Endothelial cell of umbilical vein (primary cell): ENCODE results near the gene PLD4. TPM values are rescaled to one million over a fixed set of nuclear protein-coding genes. Genes with fewer than 3 reads are reported as not detected.

Source experiments
- BruUV-seq: library from RNA; stranded (reverse); fragments of 400-500 nt; replicated peaks from 2 replicates; lab custom pipeline; 2021; lab: Mats Ljungman, UMichigan
- CTCF ChIA-PET: fragments of 300-600, 350-600 bp; sonication (Branson Sonifier 250); formaldehyde crosslinking; loops from one replicate; lab custom pipeline; 2021; ENCODE audit warnings: antibody characterized with exemption, inconsistent platforms; lab: Charles Lee
- POLR2A ChIA-PET: fragments of 300-600, 350-600 bp; sonication (Branson Sonifier 250); formaldehyde crosslinking; loops from one replicate; lab custom pipeline; 2021; ENCODE audit warnings: antibody characterized with exemption, inconsistent platforms; lab: Charles Lee
- DNase-seq: peaks from one replicate; pipeline ENCODE4 v3.0.0-alpha.2; 2011; ENCODE audit warnings: low read depth, low spot score
- FAIRE-seq: peaks from 2 replicates; lab custom pipeline; 2011; peaks lifted over from hg19 to GRCh38; lab: Jason Lieb, UNC
- H2AFZ ChIP-seq: 2 replicates; pipeline ENCODE4 v1.6.0; 2012; ENCODE audit warnings: low read depth, low read length, control low read depth, inconsistent platforms
- H3K27ac ChIP-seq: 2 replicates; pipeline ENCODE4 v1.5.1; 2011; ENCODE audit warnings: low read depth, mild to moderate bottlenecking, control low read depth, low read length, moderate library complexity; ENCODE audit not compliant: insufficient read depth
- H3K27me3 ChIP-seq, 2 experiments: 2 replicates each; pipeline versions ENCODE4 v1.6.0 to v1.6.1; 2011; ENCODE audit warnings: low read length in 2 of 2, mixed read lengths in 1 of 2; ENCODE audit not compliant: control insufficient read depth in 2 of 2, insufficient read depth in 2 of 2
- H3K36me3 ChIP-seq, 2 experiments: 2 replicates in 1 of 2; 3 replicates in 1 of 2; pipeline ENCODE4 v1.5.1; 2011; ENCODE audit warnings: low read length in 2 of 2, mild to moderate bottlenecking in 1 of 2, moderate library complexity in 1 of 2; ENCODE audit not compliant: control insufficient read depth in 2 of 2, insufficient read depth in 2 of 2; ENCODE audit errors: extremely low read depth in 1 of 2
- H3K4me1 ChIP-seq: 3 replicates; pipeline ENCODE4 v1.5.1; 2011; ENCODE audit warnings: mild to moderate bottlenecking, low read length; ENCODE audit not compliant: control insufficient read depth, insufficient read depth; ENCODE audit errors: extremely low read depth
- H3K4me2 ChIP-seq: 2 replicates; pipeline ENCODE4 v1.6.1; 2011; ENCODE audit warnings: low read length, control low read depth, mixed read lengths; ENCODE audit not compliant: insufficient read depth
- H3K4me3 ChIP-seq, 3 experiments: fragments of 200-600 bp in 1 of 3; sonication (generic), shearing (Covaris generic) in 1 of 3; replicated peaks in 1 of 3; 2 replicates each; pipeline ENCODE4 v1.5.1; 2011 to 2016; ENCODE audit warnings: control low read depth in 3 of 3, low read length in 3 of 3, mild to moderate bottlenecking in 2 of 3, inconsistent platforms in 1 of 3, low read depth in 1 of 3, moderate library complexity in 1 of 3; ENCODE audit not compliant: insufficient read depth in 1 of 3
- H3K79me2 ChIP-seq: 2 replicates; pipeline ENCODE4 v1.6.0; 2012; ENCODE audit warnings: low read length, inconsistent platforms; ENCODE audit not compliant: control insufficient read depth, insufficient read depth
- H3K9ac ChIP-seq: replicated peaks from 2 replicates; pipeline ENCODE3; 2011; ENCODE audit warnings: low read length, control low read depth; ENCODE audit not compliant: insufficient read depth; ENCODE audit errors: extremely low read depth
- H3K9me1 ChIP-seq: replicated peaks from 3 replicates; pipeline ENCODE4 v1.6.0; 2011; ENCODE audit warnings: mild to moderate bottlenecking, low read length; ENCODE audit not compliant: control insufficient read depth, insufficient read depth; ENCODE audit errors: extremely low read depth
- H3K9me3 ChIP-seq: replicated peaks from 2 replicates; pipeline ENCODE4 v1.5.1; 2012; ENCODE audit warnings: low read length, inconsistent platforms; ENCODE audit not compliant: control insufficient read depth, insufficient read depth
- H4K20me1 ChIP-seq: replicated peaks from 2 replicates; pipeline ENCODE3; 2011; ENCODE audit warnings: mild to moderate bottlenecking, low read length; ENCODE audit not compliant: control insufficient read depth, insufficient read depth; ENCODE audit errors: extremely low read depth
- EZH2 ChIP-seq: IDR thresholded peaks from 2 replicates; pipeline ENCODE4 v1.6.1; 2012; ENCODE audit warnings: borderline replicate concordance, low read depth, mild to moderate bottlenecking, moderate library complexity, low read length, inconsistent platforms; ENCODE audit not compliant: severe bottlenecking
- FOS ChIP-seq: IDR thresholded peaks from 2 replicates; pipeline ENCODE4 v1.6.1; 2011; ENCODE audit warnings: mild to moderate bottlenecking, low read length, moderate library complexity, borderline replicate concordance; ENCODE audit not compliant: insufficient read depth
- GATA2 ChIP-seq: IDR thresholded peaks from 2 replicates; pipeline ENCODE4 v1.7.0; 2011; ENCODE audit warnings: low read depth, mild to moderate bottlenecking, moderate library complexity, mixed read lengths, low read length; ENCODE audit not compliant: insufficient read length, insufficient read depth
- JUN ChIP-seq: IDR thresholded peaks from 2 replicates; pipeline ENCODE4 v1.6.1; 2011; ENCODE audit warnings: borderline replicate concordance, low read depth; ENCODE audit not compliant: insufficient read length, insufficient read depth
- MYC ChIP-seq: IDR thresholded peaks from one replicate; pipeline ENCODE4 v1.6.1; 2011; ENCODE audit warnings: mild to moderate bottlenecking, low read depth, low read length
- POLR2AphosphoS5 ChIP-seq: IDR thresholded peaks from 2 replicates; pipeline ENCODE4 v1.6.1; 2012; ENCODE audit warnings: low read depth, mild to moderate bottlenecking, control low read depth, low read length, moderate library complexity; ENCODE audit not compliant: insufficient read depth
- dilution Hi-C: fragments of 300-500 bp; cut with MboI; formaldehyde crosslinking; loops from one replicate; pipeline ENCODE4 v1.15.0; 2019; ENCODE audit warnings: low sequenced_read_pairs; ENCODE audit not compliant: extremely low pct_ligation_motif_present
- intact Hi-C: fragments of 100-400 bp; cut with micrococcal nuclease; formaldehyde crosslinking; loops from one replicate; pipeline ENCODE4 v1.10.0; 2022
- polyA plus RNA-seq, 4 experiments: library from polyadenylated mRNA; depleted of rRNA in 3 of 4; stranded (reverse) in 3 of 4; unstranded in 1 of 4; fragments of >200 nt; gene quantifications; 2 replicates each; pipeline versions ENCODE4 v1.2.1 to v1.2.3, GENCODE V29; 2011 to 2012; ENCODE audit warnings: missing spikeins in 1 of 4
- total RNA-seq: library from RNA; stranded (reverse); gene quantifications from 2 replicates; pipeline ENCODE4 v1.2.3, GENCODE V29; 2021
- TF ChIP-seq, protein P1 (sequence below): IDR thresholded peaks from 2 replicates; pipeline ENCODE4 v1.6.1; 2011; ENCODE audit not compliant: insufficient read depth, insufficient read length
- TF ChIP-seq, protein P2 (sequence below), 2 donors: IDR thresholded peaks; 1 replicate in 1 of 2; 2 replicates in 1 of 2; pipeline ENCODE4 v1.5.1; 2011; ENCODE audit warnings: low read length in 2 of 2, mild to moderate bottlenecking in 2 of 2, moderate library complexity in 2 of 2, control low read depth in 1 of 2, inconsistent platforms in 1 of 2, low read depth in 1 of 2; ENCODE audit not compliant: insufficient read depth in 1 of 2; ENCODE audit errors: extremely low read depth in 1 of 2

The PLD4 gene
- total and polyA plus RNA-seq, 2 donors (not counting 3 experiments of a cell fraction or from before 2014, with no cell fraction given), result 0.01 to 0.11 TPM

DNA sequence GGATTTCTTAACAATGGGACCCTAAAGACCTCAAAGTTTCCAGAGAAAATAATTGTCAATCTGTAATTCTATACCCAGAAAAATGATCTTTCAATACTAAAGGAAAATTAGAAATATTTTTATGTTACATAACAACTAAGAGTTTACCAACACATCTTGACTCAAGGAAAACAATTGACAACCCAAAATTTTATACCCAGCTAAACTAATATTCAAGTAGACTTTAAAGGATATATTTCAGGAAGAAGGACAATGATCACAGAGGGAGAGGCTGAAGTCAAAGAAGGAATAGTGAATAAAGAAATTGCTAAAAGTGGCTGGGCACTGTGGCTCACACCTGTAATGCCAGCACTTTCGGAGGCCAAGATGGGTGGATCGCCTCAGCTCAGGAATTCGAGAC lies 12.6 kb upstream of the PLD4 start:
- H4K20me1 ChIP-seq, result no peaks in the 10 kb centered on the region
- no peak overlapping the region for H2AFZ ChIP-seq
- POLR2A ChIA-PET, result no interaction called here
- H3K4me1 ChIP-seq, result no peaks in the 10 kb centered on the region
- H3K27ac ChIP-seq, result no peak overlapping the region
- dilution Hi-C loops (no loop called here), intact Hi-C loops (no loop called here)
- BruUV-seq, result no TSS peak
- CTCF ChIA-PET, result no interaction called here
- no peak for TF ChIP-seq EZH2
- TF ChIP-seq MYC, result no peak
- TF ChIP-seq, protein P1, sequence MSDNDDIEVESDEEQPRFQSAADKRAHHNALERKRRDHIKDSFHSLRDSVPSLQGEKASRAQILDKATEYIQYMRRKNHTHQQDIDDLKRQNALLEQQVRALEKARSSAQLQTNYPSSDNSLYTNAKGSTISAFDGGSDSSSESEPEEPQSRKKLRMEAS, result no peak
- no peak for TF ChIP-seq JUN
- no peak for TF ChIP-seq GATA2
- TF ChIP-seq, protein P2, sequence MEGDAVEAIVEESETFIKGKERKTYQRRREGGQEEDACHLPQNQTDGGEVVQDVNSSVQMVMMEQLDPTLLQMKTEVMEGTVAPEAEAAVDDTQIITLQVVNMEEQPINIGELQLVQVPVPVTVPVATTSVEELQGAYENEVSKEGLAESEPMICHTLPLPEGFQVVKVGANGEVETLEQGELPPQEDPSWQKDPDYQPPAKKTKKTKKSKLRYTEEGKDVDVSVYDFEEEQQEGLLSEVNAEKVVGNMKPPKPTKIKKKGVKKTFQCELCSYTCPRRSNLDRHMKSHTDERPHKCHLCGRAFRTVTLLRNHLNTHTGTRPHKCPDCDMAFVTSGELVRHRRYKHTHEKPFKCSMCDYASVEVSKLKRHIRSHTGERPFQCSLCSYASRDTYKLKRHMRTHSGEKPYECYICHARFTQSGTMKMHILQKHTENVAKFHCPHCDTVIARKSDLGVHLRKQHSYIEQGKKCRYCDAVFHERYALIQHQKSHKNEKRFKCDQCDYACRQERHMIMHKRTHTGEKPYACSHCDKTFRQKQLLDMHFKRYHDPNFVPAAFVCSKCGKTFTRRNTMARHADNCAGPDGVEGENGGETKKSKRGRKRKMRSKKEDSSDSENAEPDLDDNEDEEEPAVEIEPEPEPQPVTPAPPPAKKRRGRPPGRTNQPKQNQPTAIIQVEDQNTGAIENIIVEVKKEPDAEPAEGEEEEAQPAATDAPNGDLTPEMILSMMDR (IDR thresholded peaks at IDR 0.05; ENCODE audit: extremely low read depth in 1 of 2, insufficient read depth in 1 of 2, low read depth in 1 of 2, low read length in 2 of 2), result no peak
- TF ChIP-seq POLR2AphosphoS5, result no peak
- TF ChIP-seq FOS, result no peak
- H3K9me1 ChIP-seq, result no peaks in the 10 kb centered on the region
- no peak overlapping the region for H3K9ac ChIP-seq
- H3K36me3 ChIP-seq, result no peaks in the 10 kb centered on the region
- no peak for FAIRE-seq
- DNase-seq, result no peak
- no peak overlapping the region for H3K4me3 ChIP-seq
- H3K27me3 ChIP-seq, result peaks cover 10 to 11% of the 10 kb centered on the region in 2 experiments
- no peaks in the 10 kb centered on the region for H3K79me2 ChIP-seq
- no peak overlapping the region for H3K4me2 ChIP-seq
- no peaks in the 10 kb centered on the region for H3K9me3 ChIP-seq
